IPS-15b (cell line): ENCODE measurements around the gene FXYD5.

Source experiments
- H3K27me3 ChIP-seq: one replicate; pipeline ENCODE4 v1.6.1; 2013; ENCODE audit warnings: low read length; ENCODE audit not compliant: control insufficient read depth, insufficient read depth
- H3K36me3 ChIP-seq: one replicate; pipeline ENCODE4 v1.6.1; 2013; ENCODE audit warnings: low read length; ENCODE audit not compliant: control insufficient read depth, insufficient read depth
- H3K4me1 ChIP-seq: one replicate; pipeline ENCODE4 v1.6.1; 2013; ENCODE audit warnings: mild to moderate bottlenecking, low read length; ENCODE audit not compliant: control insufficient read depth, insufficient read depth
- H3K4me3 ChIP-seq: one replicate; pipeline ENCODE4 v1.5.1; 2013; ENCODE audit warnings: low read depth, low read length
- H3K9ac ChIP-seq: one replicate; pipeline ENCODE4 v1.6.1; 2013; ENCODE audit warnings: low read depth, mild to moderate bottlenecking, low read length
- H3K9me3 ChIP-seq: one replicate; pipeline ENCODE4 v1.6.1; 2013; ENCODE audit warnings: mild to moderate bottlenecking, low read length; ENCODE audit not compliant: control insufficient read depth, insufficient read depth

The FXYD5 gene

GRCh38 chr19:35132254-35132653, 22.3 kb upstream of the FXYD5 start:
- no peaks in the 10 kb centered on the region for H3K9me3 ChIP-seq
- H3K36me3 ChIP-seq: no peaks in the 10 kb centered on the region
- peaks cover 7% of the 10 kb centered on the region for H3K4me1 ChIP-seq
- H3K4me3 ChIP-seq: no peak overlapping the region
- no peak overlapping the region for H3K9ac ChIP-seq
- no peaks in the 10 kb centered on the region for H3K27me3 ChIP-seq

- Histone ChIP-seq H3K4me1 (peaks cover 8% of the 10 kb centered on the region), H3K4me3 (no peak overlapping the region), H3K9ac (no peak overlapping the region), H3K27me3 (no peaks in the 10 kb centered on the region), H3K9me3 (no peaks in the 10 kb centered on the region), H3K36me3 (no peaks in the 10 kb centered on the region)
Measured at GRCh38 chr19:35133826-35134225, 20.7 kb upstream of the FXYD5 start.

- no peaks in the 10 kb centered on the region for H3K27me3 ChIP-seq
Measured at GRCh38 chr19:35134601-35135242, 19.8 kb upstream of the FXYD5 start, which contains the start of gene LGI4. TSS of gene LGI4 (minus strand) at chr19:35135059. CDS start at chr19:35134680, 379 bp downstream.

GRCh38 chr19:35135389-35135909, 19.1 kb upstream of the FXYD5 start:
- Histone ChIP-seq H3K9me3 (no peaks in the 10 kb centered on the region), H3K36me3 (no peaks in the 10 kb centered on the region), H3K27me3 (peaks cover under 1% of the 10 kb centered on the region), H3K4me3 (peak overlapping the region; percentile 26), H3K4me1 (peaks cover 10% of the 10 kb centered on the region), H3K9ac (no peak overlapping the region)

More at GRCh38 chr19:35134601-35135242, 19.8 kb upstream of the FXYD5 start, which contains the start of gene LGI4:
- H3K9ac ChIP-seq: no peak within 1 kb of the TSS
- no peaks in the 10 kb centered on the region for H3K9me3 ChIP-seq
- no peaks in the 10 kb centered on the region for H3K36me3 ChIP-seq
- peaks cover 10% of the 10 kb centered on the region for H3K4me1 ChIP-seq
- peak within 1 kb of the TSS; percentile 26 for H3K4me3 ChIP-seq

- no peak overlapping the region for H3K9ac ChIP-seq
- peaks cover 15% of the 10 kb centered on the region for H3K4me1 ChIP-seq
- no peak overlapping the region for H3K4me3 ChIP-seq
- H3K9me3 ChIP-seq: no peaks in the 10 kb centered on the region
- H3K27me3 ChIP-seq: peaks cover 2% of the 10 kb centered on the region
- no peaks in the 10 kb centered on the region for H3K36me3 ChIP-seq
Measured at GRCh38 chr19:35136231-35136630, 18.3 kb upstream of the FXYD5 start.

GRCh38 chr19:35136977-35137702, 17.4 kb upstream of the FXYD5 start:
- Histone ChIP-seq H3K4me3 (no peak overlapping the region), H3K27me3 (peaks cover 7% of the 10 kb centered on the region), H3K9me3 (no peaks in the 10 kb centered on the region), H3K4me1 (peaks cover 15% of the 10 kb centered on the region), H3K9ac (no peak overlapping the region), H3K36me3 (no peaks in the 10 kb centered on the region)

- Histone ChIP-seq H3K9ac (no peak within 1 kb of the TSS), H3K4me1 (peaks cover 15% of the 10 kb centered on the region), H3K27me3 (peaks cover 7% of the 10 kb centered on the region), H3K36me3 (no peaks in the 10 kb centered on the region), H3K9me3 (no peaks in the 10 kb centered on the region), H3K4me3 (no peak within 1 kb of the TSS)
Measured at GRCh38 chr19:35138305-35138892, 16.1 kb upstream of the FXYD5 start, which contains the start of gene FXYD1. TSS of gene FXYD1 (plus strand) at chr19:35138824. CDS start at chr19:35140080, 1,256 bp downstream.

- Histone ChIP-seq H3K9me3 (no peaks in the 10 kb centered on the region), H3K4me1 (peaks cover 24% of the 10 kb centered on the region), H3K36me3 (no peaks in the 10 kb centered on the region), H3K9ac (no peak overlapping the region), H3K4me3 (peak overlapping the region; percentile 43), H3K27me3 (peaks cover 14% of the 10 kb centered on the region)
Measured at GRCh38 chr19:35140207-35140961, 14.2 kb upstream of the FXYD5 start.

GRCh38 chr19:35140962-35141836, 13.3 kb upstream of the FXYD5 start:
- Histone ChIP-seq H3K4me1 (peaks cover 19% of the 10 kb centered on the region), H3K27me3 (peaks cover 14% of the 10 kb centered on the region), H3K9me3 (no peaks in the 10 kb centered on the region), H3K9ac (peak overlapping the region; percentile 26), H3K36me3 (no peaks in the 10 kb centered on the region), H3K4me3 (peak overlapping the region; percentile 67)

- Histone ChIP-seq H3K9ac (peak overlapping the region; percentile 26), H3K4me3 (peak overlapping the region; percentile 67), H3K36me3 (no peaks in the 10 kb centered on the region), H3K27me3 (peaks cover 14% of the 10 kb centered on the region), H3K9me3 (no peaks in the 10 kb centered on the region), H3K4me1 (peaks cover 19% of the 10 kb centered on the region)
Measured at GRCh38 chr19:35141837-35142605, 12.5 kb upstream of the FXYD5 start.
